ENCODE measurements around the gene SETD2. TPM values are rescaled to one million over a fixed set of nuclear protein-coding genes. Genes with fewer than 3 reads are reported as not detected.

The SETD2 gene
- total and polyA plus RNA-seq, 7 donors = 12.0 to 72.6 (median 52.3) TPM

DNA sequence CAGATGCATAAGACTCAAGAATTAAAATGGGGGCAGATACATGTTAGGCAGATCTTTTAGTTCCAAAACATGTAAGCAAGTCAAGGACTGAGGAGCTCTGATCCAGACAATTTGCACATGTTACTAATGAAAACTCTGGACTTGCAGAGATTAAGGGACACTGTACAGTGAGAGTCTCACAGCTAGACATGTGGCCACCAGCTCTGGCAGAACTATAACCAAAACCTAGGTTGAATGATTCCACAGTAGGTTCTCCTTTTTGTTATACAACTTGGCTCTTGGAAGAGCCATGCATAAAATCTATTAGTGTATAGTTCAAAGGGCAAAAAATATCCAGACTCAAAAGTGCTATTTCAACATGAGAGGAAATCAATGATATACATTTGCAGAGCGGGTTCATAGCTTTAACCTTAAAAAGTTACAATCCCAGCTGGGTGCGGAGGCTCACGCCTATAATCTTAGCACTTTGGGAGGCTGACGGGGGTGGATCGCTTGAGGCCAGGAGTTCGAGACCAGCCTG lies 61.8 kb downstream of the SETD2 start:
- Histone ChIP-seq H3K27me3 (no peaks in the 10 kb centered on the region), H3K9me3 (no peaks in the 10 kb centered on the region), H3K27ac (no peak overlapping the region), H3K36me3 (peaks cover 6 to 79% (median 7%) of the 10 kb centered on the region in 4 donors), H3K4me1 (peaks cover 0 to 10% (median 2%) of the 10 kb centered on the region in 4 donors), H3K4me3 (no peak overlapping the region)
- intact Hi-C loops (cut with DNase I) = no loop called here
- WGBS, 2 donors = 96 to 98% methylated on average over 6 of the region's 6 CpGs
- no peak for TF ChIP-seq EP300 (IDR thresholded peaks at IDR 0.05)
- TF ChIP-seq POLR2A (IDR thresholded peaks at IDR 0.05) = no peak
- TF ChIP-seq, protein P1, sequence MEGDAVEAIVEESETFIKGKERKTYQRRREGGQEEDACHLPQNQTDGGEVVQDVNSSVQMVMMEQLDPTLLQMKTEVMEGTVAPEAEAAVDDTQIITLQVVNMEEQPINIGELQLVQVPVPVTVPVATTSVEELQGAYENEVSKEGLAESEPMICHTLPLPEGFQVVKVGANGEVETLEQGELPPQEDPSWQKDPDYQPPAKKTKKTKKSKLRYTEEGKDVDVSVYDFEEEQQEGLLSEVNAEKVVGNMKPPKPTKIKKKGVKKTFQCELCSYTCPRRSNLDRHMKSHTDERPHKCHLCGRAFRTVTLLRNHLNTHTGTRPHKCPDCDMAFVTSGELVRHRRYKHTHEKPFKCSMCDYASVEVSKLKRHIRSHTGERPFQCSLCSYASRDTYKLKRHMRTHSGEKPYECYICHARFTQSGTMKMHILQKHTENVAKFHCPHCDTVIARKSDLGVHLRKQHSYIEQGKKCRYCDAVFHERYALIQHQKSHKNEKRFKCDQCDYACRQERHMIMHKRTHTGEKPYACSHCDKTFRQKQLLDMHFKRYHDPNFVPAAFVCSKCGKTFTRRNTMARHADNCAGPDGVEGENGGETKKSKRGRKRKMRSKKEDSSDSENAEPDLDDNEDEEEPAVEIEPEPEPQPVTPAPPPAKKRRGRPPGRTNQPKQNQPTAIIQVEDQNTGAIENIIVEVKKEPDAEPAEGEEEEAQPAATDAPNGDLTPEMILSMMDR (IDR thresholded peaks at IDR 0.05) = no peak
- no peak for DNase-seq

DNA sequence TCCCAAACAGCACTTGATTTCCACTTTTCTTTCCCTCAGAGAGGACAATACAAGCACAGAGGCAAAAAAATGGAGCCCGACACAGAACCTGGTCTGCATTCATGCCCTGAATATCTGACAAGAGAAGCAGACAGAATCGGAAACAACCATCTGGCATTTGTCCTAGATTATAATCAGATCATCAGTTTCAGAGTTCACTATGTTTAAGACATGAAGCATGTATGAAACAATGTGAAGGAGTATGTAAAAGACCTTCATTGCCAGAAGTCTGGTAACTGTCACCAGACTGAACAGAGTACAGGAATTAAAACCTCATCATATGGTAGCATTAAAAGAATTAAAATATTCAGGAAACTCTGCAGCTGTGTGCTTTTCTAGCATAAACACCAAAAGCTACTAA lies 65.0 kb downstream of the SETD2 start:
- peaks cover 6 to 89% (median 13%) of the 10 kb centered on the region in 4 donors for H3K36me3 ChIP-seq
- TF ChIP-seq, protein P1 (IDR thresholded peaks at IDR 0.05) = no peak
- TF ChIP-seq POLR2A (IDR thresholded peaks at IDR 0.05) (no peak), EP300 (IDR thresholded peaks at IDR 0.05) (no peak), POLR2AphosphoS5 (IDR thresholded peaks at IDR 0.05) (no peak)
- intact Hi-C loops (cut with DNase I) = no loop called here
- no peaks in the 10 kb centered on the region for H3K27me3 ChIP-seq
- H3K27ac ChIP-seq = no peak overlapping the region
- no peaks in the 10 kb centered on the region for H3K9me3 ChIP-seq
- 86 to 91% methylated on average over 2 of the region's 2 CpGs for WGBS, 2 donors
- DNase-seq = no peak
- H3K4me1 ChIP-seq = peaks cover 0 to 10% (median 2%) of the 10 kb centered on the region in 4 donors
- no peak overlapping the region for H3K4me3 ChIP-seq

DNA sequence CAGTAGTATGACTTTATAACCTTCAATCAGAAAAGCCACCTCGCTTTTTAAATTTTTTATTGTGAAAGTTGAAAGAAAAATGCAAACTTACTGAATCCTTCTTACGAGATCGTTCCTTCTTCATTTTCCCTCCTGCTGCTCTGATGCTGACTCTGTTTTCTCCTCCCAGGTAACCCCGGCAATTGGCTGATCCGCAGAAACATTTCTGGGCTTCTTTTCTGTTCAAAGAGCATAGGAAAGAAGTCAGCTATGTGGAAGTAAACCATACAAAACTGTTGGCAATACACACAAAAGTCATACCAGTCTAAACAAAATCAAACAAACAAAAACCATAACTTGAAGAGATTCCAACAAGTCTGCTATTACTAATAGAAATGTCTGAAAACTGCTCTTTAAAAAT lies 66.0 kb downstream of the SETD2 start:
- H3K27ac ChIP-seq = no peak overlapping the region
- intact Hi-C loops (cut with DNase I) = no loop called here
- WGBS, 2 donors = 93 to 97% methylated on average over 5 of the region's 5 CpGs
- no peak for DNase-seq
- H3K4me3 ChIP-seq = no peak overlapping the region
- TF ChIP-seq, protein P1 (IDR thresholded peaks at IDR 0.05) = no peak
- TF ChIP-seq EP300 (IDR thresholded peaks at IDR 0.05) (no peak), POLR2AphosphoS5 (IDR thresholded peaks at IDR 0.05) (no peak), POLR2A (IDR thresholded peaks at IDR 0.05) (no peak)
- peaks cover 6 to 85% (median 13%) of the 10 kb centered on the region in 4 donors for H3K36me3 ChIP-seq
- no peaks in the 10 kb centered on the region for H3K9me3 ChIP-seq
- no peaks in the 10 kb centered on the region for H3K27me3 ChIP-seq
- H3K4me1 ChIP-seq = peaks cover 0 to 10% (median 2%) of the 10 kb centered on the region in 4 donors

DNA sequence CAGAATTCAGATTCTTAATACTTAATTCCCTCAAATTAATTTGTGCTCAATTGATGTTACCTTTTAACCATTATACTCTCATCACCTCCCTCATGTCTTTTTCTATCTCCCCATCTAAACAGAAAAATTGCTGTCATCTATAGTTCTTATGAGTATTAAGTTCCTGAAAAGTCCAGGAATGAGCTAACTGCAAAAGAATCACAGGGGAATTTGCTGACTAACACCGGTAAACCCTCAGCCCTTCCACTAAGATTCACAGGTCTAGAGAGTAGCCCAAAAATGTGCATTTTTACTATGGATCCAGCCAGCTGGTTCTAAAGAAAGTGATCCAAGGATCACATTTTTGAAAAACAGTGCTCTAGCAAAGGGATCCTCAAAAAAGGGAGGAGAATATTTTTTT lies 67.0 kb downstream of the SETD2 start:
- Histone ChIP-seq H3K27ac (no peak overlapping the region), H3K36me3 (peaks cover 6 to 83% (median 13%) of the 10 kb centered on the region in 4 donors), H3K4me1 (peaks cover 0 to 10% (median 2%) of the 10 kb centered on the region in 4 donors), H3K9me3 (no peaks in the 10 kb centered on the region), H3K4me3 (no peak overlapping the region), H3K27me3 (no peaks in the 10 kb centered on the region)
- no peak for DNase-seq
- 83 to 91% methylated on average over 1 of the region's 1 CpG for WGBS, 2 donors
- TF ChIP-seq POLR2A (IDR thresholded peaks at IDR 0.05) (no peak), POLR2AphosphoS5 (IDR thresholded peaks at IDR 0.05) (no peak), EP300 (IDR thresholded peaks at IDR 0.05) (no peak)
- TF ChIP-seq, protein P1 (IDR thresholded peaks at IDR 0.05) = no peak
- intact Hi-C loops (cut with DNase I) = no loop called here

DNA sequence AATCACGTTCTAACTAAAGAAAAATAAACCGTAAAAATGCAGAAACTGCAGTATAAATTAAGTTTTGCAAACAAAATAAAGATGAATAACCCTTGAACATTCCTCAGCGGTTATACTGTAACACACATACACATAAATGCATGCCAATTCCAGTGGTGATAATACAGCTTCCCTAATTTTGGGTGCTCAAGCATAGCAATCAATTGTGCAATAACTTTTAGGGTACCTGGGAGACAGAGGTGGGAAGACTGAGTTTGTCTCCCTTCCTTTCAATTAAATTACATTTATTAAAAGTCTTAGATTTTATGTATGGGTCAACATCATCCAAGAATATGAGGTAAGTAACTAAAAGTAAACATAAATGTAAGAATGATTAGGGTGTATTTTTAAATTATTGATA lies 71.8 kb downstream of the SETD2 start:
- WGBS, 2 donors = 41 to 75% methylated on average over 3 of the region's 3 CpGs
- H3K36me3 ChIP-seq = peaks cover 0 to 75% (median 15%) of the 10 kb centered on the region in 4 donors
- TF ChIP-seq EP300 (IDR thresholded peaks at IDR 0.05) = no peak
- TF ChIP-seq POLR2A (IDR thresholded peaks at IDR 0.05) = no peak
- TF ChIP-seq, protein P1 (IDR thresholded peaks at IDR 0.05) = no peak
- no peak for TF ChIP-seq POLR2AphosphoS5 (IDR thresholded peaks at IDR 0.05)
- DNase-seq = no peak
- no peaks in the 10 kb centered on the region for H3K27me3 ChIP-seq
- no peak overlapping the region for H3K4me3 ChIP-seq
- no peaks in the 10 kb centered on the region for H3K9me3 ChIP-seq
- H3K27ac ChIP-seq = no peak overlapping the region
- intact Hi-C loops (cut with DNase I) = no loop called here
- H3K4me1 ChIP-seq = no peaks in the 10 kb centered on the region

Data from sigmoid colon (tissue), 7 donors.